HFFc6 (cell line): Measurements from ENCODE around the gene IGFBP6. TPM values are rescaled to one million over a fixed set of nuclear protein-coding genes. Genes with fewer than 3 reads are reported as not detected.

ENCODE experiments used
- DNase-seq: peaks from one replicate; pipeline ENCODE4 v3.0.0-alpha.2; 2018
- H3K27ac Mint-ChIP-seq: 2 replicates; pipeline ENCODE4 v1.8.0; 2020; ENCODE audit warnings: mild to moderate bottlenecking, mixed read lengths
- H3K27me3 Mint-ChIP-seq: 2 replicates; pipeline ENCODE4 v1.8.0; 2021; ENCODE audit warnings: mild to moderate bottlenecking, moderate library complexity, mixed read lengths; ENCODE audit not compliant: insufficient read depth
- H3K36me3 Mint-ChIP-seq: 2 replicates; pipeline ENCODE4 v1.8.0; 2021; ENCODE audit warnings: low read depth, mixed read lengths
- H3K4me1 Mint-ChIP-seq: 2 replicates; pipeline ENCODE4 v1.8.0; 2020; ENCODE audit warnings: low read depth, mixed read lengths
- H3K4me3 Mint-ChIP-seq: 2 replicates; pipeline ENCODE4 v1.8.0; 2020; ENCODE audit warnings: mild to moderate bottlenecking, moderate library complexity, mixed read lengths
- H3K9me3 Mint-ChIP-seq: 2 replicates; pipeline ENCODE4 v1.8.0; 2020; ENCODE audit warnings: mild to moderate bottlenecking, mixed read lengths
- microRNA-seq: library from miRNA; unstranded; fragments of <30 nt; microRNA quantifications from one replicate; pipeline ENCODE4, GENCODE V29; 2019
- total RNA-seq, 6 experiments: library from RNA; stranded (reverse); fragmentation: NEBNext Ultra II Directional; extraction: Animal tissue kit (Norgen Biotek cat#: 25700); gene quantifications; 2 replicates in 1 of 6; 3 replicates in 5 of 6; pipeline ENCODE4 v1.2.3, GENCODE V29; 2021
- TF ChIP-seq, protein P1 (sequence below): fragments of 200-600 bp; sonication (generic); IDR thresholded peaks from 2 replicates; pipeline ENCODE4 v1.5.0; 2021; ENCODE audit warnings: antibody characterized with exemption, mild to moderate bottlenecking

Gene IGFBP6
- total RNA-seq, 6 experiments from 2014 or later = 317 to 444 (median 430) TPM

DNA sequence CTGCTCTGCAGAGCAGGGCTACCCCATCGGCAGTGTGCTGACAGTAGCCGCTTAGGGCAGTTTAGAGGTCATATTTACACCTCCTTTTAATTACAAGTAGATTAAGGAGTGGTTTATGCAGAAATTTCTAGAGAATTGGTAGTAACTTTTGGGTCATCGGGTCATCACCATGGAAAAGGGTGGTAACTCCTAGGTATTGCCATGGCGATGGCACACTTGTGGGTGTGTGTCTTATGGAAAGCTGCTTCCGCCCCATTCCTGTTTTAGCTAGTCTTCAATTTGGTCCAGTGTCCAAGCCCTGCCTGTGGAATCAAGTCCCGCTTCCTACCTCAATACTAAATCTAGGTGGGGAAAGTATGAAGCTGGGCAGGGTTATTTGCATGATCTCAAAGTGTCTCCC, 53.6 kb downstream of the IGFBP6 start:
- Mint-ChIP-seq H3K4me1 (peaks cover 5% of the 10 kb centered on the region; the same call in 1 of the 2 replicates), H3K4me3 (no peak overlapping the region), H3K27ac (no peak overlapping the region), H3K27me3 (no peaks in the 10 kb centered on the region), H3K9me3 (no peaks in the 10 kb centered on the region), H3K36me3 (peaks cover 10% of the 10 kb centered on the region; the same call in 1 of the 2 replicates)
- TF ChIP-seq, protein P1, sequence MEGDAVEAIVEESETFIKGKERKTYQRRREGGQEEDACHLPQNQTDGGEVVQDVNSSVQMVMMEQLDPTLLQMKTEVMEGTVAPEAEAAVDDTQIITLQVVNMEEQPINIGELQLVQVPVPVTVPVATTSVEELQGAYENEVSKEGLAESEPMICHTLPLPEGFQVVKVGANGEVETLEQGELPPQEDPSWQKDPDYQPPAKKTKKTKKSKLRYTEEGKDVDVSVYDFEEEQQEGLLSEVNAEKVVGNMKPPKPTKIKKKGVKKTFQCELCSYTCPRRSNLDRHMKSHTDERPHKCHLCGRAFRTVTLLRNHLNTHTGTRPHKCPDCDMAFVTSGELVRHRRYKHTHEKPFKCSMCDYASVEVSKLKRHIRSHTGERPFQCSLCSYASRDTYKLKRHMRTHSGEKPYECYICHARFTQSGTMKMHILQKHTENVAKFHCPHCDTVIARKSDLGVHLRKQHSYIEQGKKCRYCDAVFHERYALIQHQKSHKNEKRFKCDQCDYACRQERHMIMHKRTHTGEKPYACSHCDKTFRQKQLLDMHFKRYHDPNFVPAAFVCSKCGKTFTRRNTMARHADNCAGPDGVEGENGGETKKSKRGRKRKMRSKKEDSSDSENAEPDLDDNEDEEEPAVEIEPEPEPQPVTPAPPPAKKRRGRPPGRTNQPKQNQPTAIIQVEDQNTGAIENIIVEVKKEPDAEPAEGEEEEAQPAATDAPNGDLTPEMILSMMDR = no peak
- no peak for DNase-seq

Small RNA genes within 50 kb of the gene (microRNA-seq; reads per million reads assigned to microRNA genes)
- gene MIR6757 = 3.9 reads per million

Other genes with a start within 250 kb of the IGFBP6 start
- under 1 TPM in 1 of 6 experiments, not detected in 5; 0.30 TPM for gene KRT78, start 248.7 kb upstream of the IGFBP6 start, total RNA-seq
- gene KRT8, start 192.6 kb upstream of the IGFBP6 start, total RNA-seq = 10 to 100 TPM; 41.4 to 50.4 (median 44.8) TPM
- 100 to 1,000 TPM; 556 to 745 (median 582) TPM for gene KRT18, start 148.5 kb upstream of the IGFBP6 start, total RNA-seq
- gene EIF4B, start 91.2 kb upstream of the IGFBP6 start, total RNA-seq = 100 to 1,000 TPM; 376 to 437 (median 392) TPM
- 10 to 100 TPM; 44.3 to 69.2 (median 58.9) TPM for gene TNS2, start 47.6 kb upstream of the IGFBP6 start, total RNA-seq
- 10 to 100 TPM; 50.5 to 59.4 (median 54.9) TPM for gene SPRYD3, start 18.3 kb upstream of the IGFBP6 start, total RNA-seq
- gene SOAT2, start 5.8 kb downstream of the IGFBP6 start, total RNA-seq = under 1 TPM; 0.12 to 0.34 (median 0.18) TPM
- gene ZNF740, start 83.1 kb downstream of the IGFBP6 start, total RNA-seq = 10 to 100 TPM; 17.3 to 25.7 (median 19.3) TPM
- gene CSAD, start 83.3 kb downstream of the IGFBP6 start, total RNA-seq = 10 to 100 TPM; 13.9 to 17.1 (median 16.0) TPM
- 1 to 10 TPM in 3 of 6 experiments, under 1 TPM in 3; 0.35 to 1.5 (median 0.93) TPM for gene ITGB7, start 109.6 kb downstream of the IGFBP6 start, total RNA-seq
- gene RARG, start 134.5 kb downstream of the IGFBP6 start, total RNA-seq = 10 to 100 TPM; 47.2 to 80.5 (median 71.0) TPM
- 10 to 100 TPM in 5 of 6 experiments, 1 to 10 TPM in 1; 7.0 to 16.1 (median 14.1) TPM for gene ESPL1, start 170.6 kb downstream of the IGFBP6 start, total RNA-seq
- gene PFDN5, start 197.9 kb downstream of the IGFBP6 start, total RNA-seq = 100 to 1,000 TPM; 502 to 568 (median 534) TPM
- gene MYG1, start 202.0 kb downstream of the IGFBP6 start, total RNA-seq = 10 to 100 TPM; 59.8 to 76.0 (median 68.3) TPM
- 10 to 100 TPM; 44.0 to 63.5 (median 54.0) TPM for gene AAAS, start 223.9 kb downstream of the IGFBP6 start, total RNA-seq
- gene SP7, start 238.7 kb downstream of the IGFBP6 start, total RNA-seq = not detected